ENCODE results near the gene TTC19.

DNA sequence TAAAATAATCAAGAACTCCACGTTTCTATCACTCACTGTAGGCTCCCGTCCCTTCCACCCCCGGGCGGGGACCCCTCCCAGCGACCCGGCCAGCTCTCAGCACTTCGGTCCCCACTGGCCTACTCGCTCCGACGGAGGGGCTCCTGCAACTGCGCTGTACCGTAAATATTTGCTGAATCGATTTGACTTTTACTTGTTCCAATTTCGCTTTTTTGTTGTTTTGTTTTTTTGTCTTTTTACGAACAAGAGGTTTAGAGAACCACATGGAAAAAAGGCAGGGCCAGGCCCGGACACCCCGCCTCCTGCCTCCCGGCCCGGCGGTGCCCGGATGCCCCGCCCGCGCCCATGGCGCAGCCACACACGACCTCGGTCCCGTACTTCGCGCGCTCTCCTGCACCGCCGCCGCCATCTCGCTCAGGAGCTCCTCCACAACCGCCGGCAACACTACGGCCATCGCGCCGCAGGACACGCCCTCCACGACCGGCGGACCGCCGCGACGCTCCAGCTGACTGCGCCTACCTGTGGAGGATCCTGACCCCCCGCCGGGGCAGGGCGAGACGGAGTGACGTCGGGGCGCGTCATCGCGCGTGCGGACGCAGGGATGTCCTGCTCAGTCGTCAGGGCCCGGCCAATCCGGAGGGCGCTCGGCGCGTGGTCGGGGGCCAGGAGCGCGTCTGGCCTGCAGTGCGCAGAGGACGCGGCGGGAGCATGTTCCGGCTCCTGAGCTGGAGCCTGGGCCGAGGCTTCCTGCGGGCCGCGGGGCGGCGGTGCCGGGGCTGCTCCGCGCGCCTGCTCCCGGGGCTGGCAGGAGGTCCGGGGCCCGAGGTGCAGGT lies at the start of gene TTC19, which contains the start of gene ZSWIM7:
- no peak for TF ChIP-seq EZH2phosphoT487 (IDR thresholded peaks at IDR 0.05; ENCODE audit: insufficient read depth, low read depth)
- TF ChIP-seq EZH2 (IDR thresholded peaks at IDR 0.05; ENCODE audit: insufficient read depth, poor library complexity, severe bottlenecking) = no peak

All from GM23248 (cell line).